Mesothelial cell of epicardium (in vitro differentiated cells): ENCODE data around the gene SOCS3. TPM values are rescaled to one million over a fixed set of nuclear protein-coding genes. Genes with fewer than 3 reads are reported as not detected.
"Not testable (repeated sequence)": the region's sequence is repeated elsewhere in the genome, so short reads cannot be mapped to it uniquely, and the experiment has no call there.

Experiments used
- DNase-seq, 2 experiments: peaks; one replicate each; pipeline ENCODE4 v3.0.0; 2021; ENCODE audit warnings: low spot score in 2 of 2; ENCODE audit not compliant: unreplicated experiment in 2 of 2
- H3K27ac Mint-ChIP-seq: 2 replicates; pipeline ENCODE4 v1.8.0; 2021; ENCODE audit warnings: mixed read lengths
- H3K27me3 Mint-ChIP-seq: 2 replicates; pipeline ENCODE4 v1.8.0; 2021; ENCODE audit warnings: low read depth, mixed read lengths
- H3K36me3 Mint-ChIP-seq: 2 replicates; pipeline ENCODE4 v1.8.0; 2021; ENCODE audit warnings: mixed read lengths
- H3K4me1 Mint-ChIP-seq: 2 replicates; pipeline ENCODE4 v1.8.0; 2021; ENCODE audit warnings: mixed read lengths
- H3K4me3 Mint-ChIP-seq: 2 replicates; pipeline ENCODE4 v1.8.0; 2021; ENCODE audit warnings: mild to moderate bottlenecking, moderate library complexity, mixed read lengths
- H3K9me3 Mint-ChIP-seq: 2 replicates; pipeline ENCODE4 v1.8.0; 2021; ENCODE audit warnings: mixed read lengths
- total RNA-seq: library from RNA; stranded (reverse); gene quantifications from 3 replicates; pipeline ENCODE4 v1.2.1, GENCODE V29; 2021
- TF ChIP-seq, protein P1 (sequence below): fragments of 200-600 bp; sonication (generic); IDR thresholded peaks from one replicate; pipeline ENCODE4 v1.5.0; 2021; ENCODE audit warnings: antibody characterized with exemption; ENCODE audit not compliant: unreplicated experiment

SOCS3 gene
- total RNA-seq, 1 donor from 2014 or later, result 45.7 TPM

- TF ChIP-seq, protein P1, sequence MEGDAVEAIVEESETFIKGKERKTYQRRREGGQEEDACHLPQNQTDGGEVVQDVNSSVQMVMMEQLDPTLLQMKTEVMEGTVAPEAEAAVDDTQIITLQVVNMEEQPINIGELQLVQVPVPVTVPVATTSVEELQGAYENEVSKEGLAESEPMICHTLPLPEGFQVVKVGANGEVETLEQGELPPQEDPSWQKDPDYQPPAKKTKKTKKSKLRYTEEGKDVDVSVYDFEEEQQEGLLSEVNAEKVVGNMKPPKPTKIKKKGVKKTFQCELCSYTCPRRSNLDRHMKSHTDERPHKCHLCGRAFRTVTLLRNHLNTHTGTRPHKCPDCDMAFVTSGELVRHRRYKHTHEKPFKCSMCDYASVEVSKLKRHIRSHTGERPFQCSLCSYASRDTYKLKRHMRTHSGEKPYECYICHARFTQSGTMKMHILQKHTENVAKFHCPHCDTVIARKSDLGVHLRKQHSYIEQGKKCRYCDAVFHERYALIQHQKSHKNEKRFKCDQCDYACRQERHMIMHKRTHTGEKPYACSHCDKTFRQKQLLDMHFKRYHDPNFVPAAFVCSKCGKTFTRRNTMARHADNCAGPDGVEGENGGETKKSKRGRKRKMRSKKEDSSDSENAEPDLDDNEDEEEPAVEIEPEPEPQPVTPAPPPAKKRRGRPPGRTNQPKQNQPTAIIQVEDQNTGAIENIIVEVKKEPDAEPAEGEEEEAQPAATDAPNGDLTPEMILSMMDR, result no peak
- Mint-ChIP-seq H3K4me3 (no peak overlapping the region), H3K4me1 (peaks cover 1% of the 10 kb centered on the region), H3K27ac (no peak overlapping the region), H3K27me3 (peaks cover 2% of the 10 kb centered on the region), H3K36me3 (no peaks in the 10 kb centered on the region), H3K9me3 (no peaks in the 10 kb centered on the region)
- DNase-seq, result no peak
Measured at GRCh38 chr17:78337244-78338109, 22.4 kb downstream of the SOCS3 start.

DNA sequence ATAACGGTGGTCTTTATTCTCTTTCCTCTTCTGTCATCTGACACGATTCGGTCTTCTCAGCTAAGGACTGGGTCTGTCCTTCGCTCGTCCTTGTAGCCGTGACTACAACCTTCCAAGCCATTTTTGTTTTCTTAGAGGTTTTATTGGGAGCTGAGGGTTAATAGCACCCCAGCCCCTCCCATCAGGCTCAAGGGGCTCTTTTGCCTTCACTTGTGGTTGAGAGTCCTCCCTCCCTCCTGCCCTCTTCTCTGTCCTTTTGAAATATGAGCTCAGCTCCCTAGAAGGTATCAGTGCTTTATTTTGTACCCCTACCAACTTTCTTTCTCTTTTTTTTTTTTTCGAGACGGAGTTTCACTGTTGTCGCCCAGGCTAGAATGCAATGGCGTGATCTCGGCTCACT, 24.7 kb downstream of the SOCS3 start:
- TF ChIP-seq, protein P1, result no peak
- Mint-ChIP-seq H3K4me1 (peaks cover 4% of the 10 kb centered on the region), H3K9me3 (no peaks in the 10 kb centered on the region), H3K27me3 (peaks cover 2% of the 10 kb centered on the region), H3K27ac (no peak overlapping the region), H3K4me3 (no peak overlapping the region), H3K36me3 (no peaks in the 10 kb centered on the region)
- DNase-seq, result no peak

DNA sequence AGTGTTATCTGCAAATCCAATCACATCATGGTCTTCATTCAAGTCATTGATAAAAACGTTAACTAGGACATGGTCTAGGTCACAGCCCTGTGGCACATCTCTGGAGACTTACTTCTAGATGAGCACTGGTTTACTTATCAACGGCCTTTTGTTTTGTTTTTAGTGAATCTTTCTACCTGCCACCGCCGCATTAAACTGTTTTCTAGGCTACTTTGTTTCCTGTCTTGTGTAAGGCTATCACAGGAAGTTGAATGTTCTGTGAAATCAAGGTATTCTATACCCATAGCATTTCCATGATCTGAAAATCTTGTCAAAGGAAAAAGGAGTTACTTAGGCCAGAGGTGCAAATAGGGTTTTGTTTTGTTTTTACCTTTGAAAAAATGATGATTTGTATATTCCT, 26.9 kb downstream of the SOCS3 start:
- Mint-ChIP-seq H3K27ac (no peak overlapping the region), H3K36me3 (no peaks in the 10 kb centered on the region), H3K4me3 (no peak overlapping the region), H3K27me3 (peaks cover 2% of the 10 kb centered on the region), H3K4me1 (peaks cover 4% of the 10 kb centered on the region), H3K9me3 (no peaks in the 10 kb centered on the region)
- DNase-seq, result no peak
- TF ChIP-seq, protein P1, result no peak

- not testable (repeated sequence) for H3K9me3 Mint-ChIP-seq, H3K27me3 Mint-ChIP-seq, H3K4me1 Mint-ChIP-seq, H3K27ac Mint-ChIP-seq, H3K36me3 Mint-ChIP-seq, DNase-seq, H3K4me3 Mint-ChIP-seq
Measured at GRCh38 chr17:78331355-78331754, 28.5 kb downstream of the SOCS3 start.

GRCh38 chr17:78330570-78331224, 29.2 kb downstream of the SOCS3 start:
- Mint-ChIP-seq H3K4me1 (peaks cover 4% of the 10 kb centered on the region), H3K36me3 (no peaks in the 10 kb centered on the region), H3K27me3 (no peaks in the 10 kb centered on the region), H3K4me3 (no peak overlapping the region), H3K9me3 (no peaks in the 10 kb centered on the region), H3K27ac (no peak overlapping the region)
- no peak for DNase-seq
- TF ChIP-seq, protein P1, result no peak

- Mint-ChIP-seq H3K27ac (no peak overlapping the region), H3K36me3 (no peaks in the 10 kb centered on the region), H3K4me1 (peaks cover 12% of the 10 kb centered on the region), H3K9me3 (no peaks in the 10 kb centered on the region), H3K4me3 (no peak overlapping the region), H3K27me3 (no peaks in the 10 kb centered on the region)
- DNase-seq, result no peak
- TF ChIP-seq, protein P1, result no peak
Measured at GRCh38 chr17:78329263-78330059, 30.4 kb downstream of the SOCS3 start.
